ENCODE measurements around the gene PADI4. TPM values are rescaled to one million over a fixed set of nuclear protein-coding genes. Genes with fewer than 3 reads are reported as not detected.

The PADI4 gene
- total and polyA plus RNA-seq, 4 donors = 0.32 to 6.1 (median 0.90) TPM

DNA sequence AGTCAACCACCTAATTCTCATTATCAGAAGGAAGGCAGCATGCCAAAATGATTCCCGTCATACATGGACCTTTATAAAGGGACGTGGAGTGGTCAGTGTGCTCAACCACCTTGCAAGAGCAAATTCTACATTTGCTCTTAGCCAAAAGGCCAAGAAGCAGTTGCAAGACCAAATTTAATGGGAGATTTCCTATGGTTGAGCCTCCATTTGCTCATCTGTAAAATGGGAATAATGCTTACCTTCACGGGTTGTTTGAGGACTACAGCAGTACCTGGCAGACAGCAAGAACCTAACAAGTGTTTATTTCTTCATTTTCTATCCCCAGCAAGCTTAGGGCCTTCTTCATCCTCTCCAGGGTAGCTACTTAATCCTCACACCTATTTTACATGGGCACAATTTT lies 17.4 kb upstream of the PADI4 start:
- H3K27me3 ChIP-seq (ENCODE audit: control insufficient read depth in 4 of 4, insufficient read depth in 4 of 4, low read length in 3 of 4) = peaks cover 0 to 10% (median 2%) of the 10 kb centered on the region in 4 donors
- 90% methylated on average over 3 of the region's 3 CpGs for WGBS
- H3K9ac ChIP-seq (ENCODE audit: low read depth in 1 of 2, low read length in 2 of 2) = no peak overlapping the region
- no peak for DNase-seq (ENCODE audit: low spot score)
- H3K4me3 ChIP-seq (ENCODE audit: low read depth in 1 of 3, low read length in 3 of 3) = no peak overlapping the region
- no peak overlapping the region for H3K27ac ChIP-seq (ENCODE audit: low read depth in 1 of 2, low read length in 2 of 2)
- TF ChIP-seq, protein P1, sequence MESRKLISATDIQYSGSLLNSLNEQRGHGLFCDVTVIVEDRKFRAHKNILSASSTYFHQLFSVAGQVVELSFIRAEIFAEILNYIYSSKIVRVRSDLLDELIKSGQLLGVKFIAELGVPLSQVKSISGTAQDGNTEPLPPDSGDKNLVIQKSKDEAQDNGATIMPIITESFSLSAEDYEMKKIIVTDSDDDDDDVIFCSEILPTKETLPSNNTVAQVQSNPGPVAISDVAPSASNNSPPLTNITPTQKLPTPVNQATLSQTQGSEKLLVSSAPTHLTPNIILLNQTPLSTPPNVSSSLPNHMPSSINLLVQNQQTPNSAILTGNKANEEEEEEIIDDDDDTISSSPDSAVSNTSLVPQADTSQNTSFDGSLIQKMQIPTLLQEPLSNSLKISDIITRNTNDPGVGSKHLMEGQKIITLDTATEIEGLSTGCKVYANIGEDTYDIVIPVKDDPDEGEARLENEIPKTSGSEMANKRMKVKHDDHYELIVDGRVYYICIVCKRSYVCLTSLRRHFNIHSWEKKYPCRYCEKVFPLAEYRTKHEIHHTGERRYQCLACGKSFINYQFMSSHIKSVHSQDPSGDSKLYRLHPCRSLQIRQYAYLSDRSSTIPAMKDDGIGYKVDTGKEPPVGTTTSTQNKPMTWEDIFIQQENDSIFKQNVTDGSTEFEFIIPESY (IDR thresholded peaks at IDR 0.05) = no peak
- TF ChIP-seq RAD21 (IDR thresholded peaks at IDR 0.05) (no peak), TAF1 (conservative IDR thresholded peaks at IDR 0.05) (no peak), HNF4G (IDR thresholded peaks at IDR 0.05) (no peak)
- H3K4me1 ChIP-seq (ENCODE audit: control insufficient read depth in 4 of 4, insufficient read depth in 4 of 4, low read length in 3 of 4) = no peaks in the 10 kb centered on the region
- no peaks in the 10 kb centered on the region for H3K9me3 ChIP-seq (ENCODE audit: control insufficient read depth in 4 of 4, low read length in 3 of 4)
- no peaks in the 10 kb centered on the region for H3K36me3 ChIP-seq (ENCODE audit: control insufficient read depth in 4 of 4, insufficient read depth in 3 of 4, low read depth in 1 of 4, low read length in 3 of 4)

DNA sequence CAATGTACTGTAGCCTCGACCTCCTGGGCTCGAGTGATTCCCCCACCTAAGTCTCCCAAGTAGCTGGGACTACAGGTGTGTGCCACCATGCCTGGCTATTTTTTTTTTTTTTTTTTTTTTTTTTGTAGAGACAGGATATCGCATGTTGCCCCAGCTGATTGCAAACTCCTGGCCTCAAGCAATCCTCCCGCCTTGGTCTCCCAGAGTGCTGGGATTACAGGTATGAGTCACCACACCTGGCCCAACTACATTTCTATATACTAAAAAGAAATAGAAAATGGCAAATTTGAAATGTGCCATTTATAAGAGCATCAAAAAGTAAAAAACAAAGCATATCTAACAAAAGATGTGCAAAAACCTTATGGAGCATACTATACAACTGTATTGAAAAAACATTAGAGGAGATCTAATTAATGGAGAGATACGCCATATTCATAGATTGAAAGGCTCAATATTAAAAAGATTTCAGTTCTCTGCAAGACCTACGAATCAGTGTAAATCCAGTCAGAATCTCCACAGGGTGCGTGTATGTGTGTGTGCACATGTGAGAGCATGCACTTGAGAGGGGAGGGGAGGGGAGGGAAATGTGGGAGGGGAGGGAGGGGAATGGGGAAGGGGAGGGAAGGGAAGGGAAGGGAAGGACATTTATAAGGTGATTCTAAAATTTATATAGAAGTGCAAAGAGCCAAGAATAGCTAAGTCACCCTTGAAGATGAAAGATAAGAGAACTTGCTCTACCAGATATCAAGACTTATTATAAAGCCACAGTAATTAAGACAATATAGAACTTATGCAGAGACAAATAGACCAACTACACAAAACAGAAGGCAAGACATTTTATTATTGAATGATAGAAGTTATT lies 15.5 kb upstream of the PADI4 start:
- H3K9ac ChIP-seq (ENCODE audit: low read depth in 1 of 2, low read length in 2 of 2) = no peak overlapping the region
- no peaks in the 10 kb centered on the region for H3K9me3 ChIP-seq (ENCODE audit: control insufficient read depth in 4 of 4, low read length in 3 of 4)
- H3K4me1 ChIP-seq (ENCODE audit: control insufficient read depth in 4 of 4, insufficient read depth in 4 of 4, low read length in 3 of 4) = no peaks in the 10 kb centered on the region
- peaks cover 0 to 10% (median 2%) of the 10 kb centered on the region in 4 donors for H3K27me3 ChIP-seq (ENCODE audit: control insufficient read depth in 4 of 4, insufficient read depth in 4 of 4, low read length in 3 of 4)
- no peaks in the 10 kb centered on the region for H3K36me3 ChIP-seq (ENCODE audit: control insufficient read depth in 4 of 4, insufficient read depth in 3 of 4, low read depth in 1 of 4, low read length in 3 of 4)
- H3K4me3 ChIP-seq (ENCODE audit: low read depth in 1 of 3, low read length in 3 of 3) = no peak overlapping the region
- TF ChIP-seq JUND (IDR thresholded peaks at IDR 0.05) = no peak
- TF ChIP-seq, protein P2, sequence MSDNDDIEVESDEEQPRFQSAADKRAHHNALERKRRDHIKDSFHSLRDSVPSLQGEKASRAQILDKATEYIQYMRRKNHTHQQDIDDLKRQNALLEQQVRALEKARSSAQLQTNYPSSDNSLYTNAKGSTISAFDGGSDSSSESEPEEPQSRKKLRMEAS (IDR thresholded peaks at IDR 0.05) = no peak
- no peak for TF ChIP-seq HNF4A (conservative IDR thresholded peaks at IDR 0.05)
- no peak for TF ChIP-seq NR2F2 (IDR thresholded peaks at IDR 0.05)
- TF ChIP-seq RXRA (IDR thresholded peaks at IDR 0.05) = no peak
- no peak for TF ChIP-seq EGR1 (IDR thresholded peaks at IDR 0.05; ENCODE audit: low read depth in 2 of 2)
- TF ChIP-seq, protein P3, sequence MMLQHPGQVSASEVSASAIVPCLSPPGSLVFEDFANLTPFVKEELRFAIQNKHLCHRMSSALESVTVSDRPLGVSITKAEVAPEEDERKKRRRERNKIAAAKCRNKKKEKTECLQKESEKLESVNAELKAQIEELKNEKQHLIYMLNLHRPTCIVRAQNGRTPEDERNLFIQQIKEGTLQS (IDR thresholded peaks at IDR 0.05) = no peak
- no peak for TF ChIP-seq FOXA2 (IDR thresholded peaks at IDR 0.05)
- TF ChIP-seq YY1 (IDR thresholded peaks at IDR 0.05) = no peak
- no peak for DNase-seq (ENCODE audit: low spot score)
- 64% methylated on average over 7 of the region's 7 CpGs for WGBS
- H3K27ac ChIP-seq (ENCODE audit: low read depth in 1 of 2, low read length in 2 of 2) = no peak overlapping the region

DNA sequence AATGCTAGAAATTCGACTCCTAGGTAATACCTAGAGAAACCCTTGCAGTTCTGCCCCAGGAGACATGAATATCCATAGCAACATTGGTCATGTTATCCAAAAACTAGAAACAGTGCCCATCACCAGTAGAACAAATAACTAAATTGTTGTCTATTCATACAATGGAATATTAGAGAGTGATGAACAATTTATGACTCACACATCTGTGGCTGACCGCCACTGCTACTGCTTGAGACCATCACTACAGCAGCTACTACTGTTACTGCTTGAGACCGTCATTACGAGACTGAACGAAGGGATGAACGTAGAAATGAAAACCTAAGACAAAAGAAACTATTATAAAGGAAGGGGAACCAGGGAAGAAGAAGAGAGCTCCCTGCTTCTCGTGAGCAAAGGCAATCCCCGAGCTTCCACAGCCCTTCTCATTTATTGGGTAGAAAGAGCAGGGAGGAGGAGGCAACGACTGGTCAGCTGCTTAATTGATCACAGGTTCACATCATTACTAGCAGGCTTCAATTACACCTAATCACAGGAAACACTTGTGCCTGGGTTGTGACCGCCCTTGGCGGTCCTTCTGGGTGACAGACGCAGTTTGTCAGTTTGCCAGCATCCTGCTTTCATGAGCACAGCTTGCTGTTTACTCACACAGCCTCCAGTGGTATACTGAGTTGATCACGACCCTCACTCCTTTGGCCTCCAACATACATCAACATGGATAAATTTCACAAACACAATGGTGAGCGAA lies 14.1 kb upstream of the PADI4 start:
- TF ChIP-seq, protein P4, sequence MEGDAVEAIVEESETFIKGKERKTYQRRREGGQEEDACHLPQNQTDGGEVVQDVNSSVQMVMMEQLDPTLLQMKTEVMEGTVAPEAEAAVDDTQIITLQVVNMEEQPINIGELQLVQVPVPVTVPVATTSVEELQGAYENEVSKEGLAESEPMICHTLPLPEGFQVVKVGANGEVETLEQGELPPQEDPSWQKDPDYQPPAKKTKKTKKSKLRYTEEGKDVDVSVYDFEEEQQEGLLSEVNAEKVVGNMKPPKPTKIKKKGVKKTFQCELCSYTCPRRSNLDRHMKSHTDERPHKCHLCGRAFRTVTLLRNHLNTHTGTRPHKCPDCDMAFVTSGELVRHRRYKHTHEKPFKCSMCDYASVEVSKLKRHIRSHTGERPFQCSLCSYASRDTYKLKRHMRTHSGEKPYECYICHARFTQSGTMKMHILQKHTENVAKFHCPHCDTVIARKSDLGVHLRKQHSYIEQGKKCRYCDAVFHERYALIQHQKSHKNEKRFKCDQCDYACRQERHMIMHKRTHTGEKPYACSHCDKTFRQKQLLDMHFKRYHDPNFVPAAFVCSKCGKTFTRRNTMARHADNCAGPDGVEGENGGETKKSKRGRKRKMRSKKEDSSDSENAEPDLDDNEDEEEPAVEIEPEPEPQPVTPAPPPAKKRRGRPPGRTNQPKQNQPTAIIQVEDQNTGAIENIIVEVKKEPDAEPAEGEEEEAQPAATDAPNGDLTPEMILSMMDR (IDR thresholded peaks at IDR 0.05; ENCODE audit: low read depth, low read length, missing input control) = no peak
- TF ChIP-seq JUND (IDR thresholded peaks at IDR 0.05) = no peak
- TF ChIP-seq, protein P3 (IDR thresholded peaks at IDR 0.05) = no peak
- TF ChIP-seq TAF1 (conservative IDR thresholded peaks at IDR 0.05) = no peak
- no peak for TF ChIP-seq GABPA (IDR thresholded peaks at IDR 0.05 in 1 of 2, conservative IDR thresholded peaks at IDR 0.05 in 1 of 2)
- TF ChIP-seq SP1 (IDR thresholded peaks at IDR 0.05) = no peak
- no peak for TF ChIP-seq EGR1 (IDR thresholded peaks at IDR 0.05; ENCODE audit: low read depth in 2 of 2)
- H3K27ac ChIP-seq (ENCODE audit: low read depth in 1 of 2, low read length in 2 of 2) = no peak overlapping the region
- WGBS = 61% methylated on average over 14 of the region's 14 CpGs
- H3K36me3 ChIP-seq (ENCODE audit: control insufficient read depth in 4 of 4, insufficient read depth in 3 of 4, low read depth in 1 of 4, low read length in 3 of 4) = no peaks in the 10 kb centered on the region
- H3K9me3 ChIP-seq (ENCODE audit: control insufficient read depth in 4 of 4, low read length in 3 of 4) = no peaks in the 10 kb centered on the region
- no peak overlapping the region for H3K9ac ChIP-seq (ENCODE audit: low read depth in 1 of 2, low read length in 2 of 2)
- H3K4me1 ChIP-seq (ENCODE audit: control insufficient read depth in 4 of 4, insufficient read depth in 4 of 4, low read length in 3 of 4) = no peaks in the 10 kb centered on the region
- H3K27me3 ChIP-seq (ENCODE audit: control insufficient read depth in 4 of 4, insufficient read depth in 4 of 4, low read length in 3 of 4) = peaks cover 0 to 10% (median 2%) of the 10 kb centered on the region in 4 donors
- no peak overlapping the region for H3K4me3 ChIP-seq (ENCODE audit: low read depth in 1 of 3, low read length in 3 of 3)
- no peak for DNase-seq (ENCODE audit: low spot score)
